IMR-90 (cell line): Measurements from ENCODE around the gene LHPP. TPM values are rescaled to one million over a fixed set of nuclear protein-coding genes. Genes with fewer than 3 reads are reported as not detected.

Source experiments
- ATAC-seq: fragments of 200-7000 bp; cut with Tn5 transposase; 2 replicates; pipeline ENCODE4 v1.9.1; 2020; ENCODE audit warnings: low read depth, mild to moderate bottlenecking, moderate library complexity
- BruUV-seq: library from RNA; stranded (reverse); fragments of 400-500 nt; replicated peaks from 2 replicates; lab custom pipeline; 2021; lab: Mats Ljungman, UMichigan
- CTCF ChIA-PET: fragments of 300-600 bp; formaldehyde crosslinking; extraction: SDS; loops from one replicate; lab custom pipeline; 2021; ENCODE audit warnings: antibody characterized with exemption; lab: Yijun Ruan, JAX
- POLR2A ChIA-PET: fragments of 300-600 bp; sonication (Branson Sonifier 250); formaldehyde crosslinking; loops from one replicate; lab custom pipeline; 2022; ENCODE audit warnings: antibody characterized with exemption; ENCODE audit not compliant: unreplicated experiment; lab: Charles Lee
- DNase-seq: peaks from one replicate; pipeline ENCODE4 v3.0.0; 2013
- H2AFZ ChIP-seq: replicated peaks from 2 replicates; pipeline ENCODE3; 2013; ENCODE audit warnings: low read length, mild to moderate bottlenecking; ENCODE audit not compliant: poor library complexity
- H2AK5ac ChIP-seq: 2 replicates; pipeline ENCODE4 v1.6.1; 2013; ENCODE audit warnings: low read depth, low read length, inconsistent platforms
- H2AK9ac ChIP-seq: replicated peaks from 2 replicates; pipeline ENCODE3; 2013; ENCODE audit warnings: mild to moderate bottlenecking, low read depth, low read length, moderate library complexity; ENCODE audit not compliant: poor library complexity
- H2BK120ac ChIP-seq: 2 replicates; pipeline ENCODE4 v1.6.1; 2013; ENCODE audit warnings: low read depth, low read length, inconsistent platforms
- H2BK15ac ChIP-seq: 3 replicates; pipeline ENCODE4 v1.6.1; 2013; ENCODE audit warnings: low read depth, low read length, inconsistent platforms
- H2BK20ac ChIP-seq: 2 replicates; pipeline ENCODE4 v1.6.1; 2013; ENCODE audit warnings: low read depth, mild to moderate bottlenecking, inconsistent platforms, low read length, moderate library complexity
- H2BK5ac ChIP-seq: 2 replicates; pipeline ENCODE4 v1.6.1; 2013; ENCODE audit warnings: mild to moderate bottlenecking, low read depth, low read length, inconsistent platforms; ENCODE audit not compliant: poor library complexity, severe bottlenecking
- H3K14ac ChIP-seq: replicated peaks from 2 replicates; pipeline ENCODE4 v1.6.1; 2013; ENCODE audit warnings: low read depth, low read length, inconsistent platforms
- H3K18ac ChIP-seq: 2 replicates; pipeline ENCODE4 v1.6.1; 2013; ENCODE audit warnings: low read depth, low read length, control low read depth
- H3K23ac ChIP-seq: 2 replicates; pipeline ENCODE4 v1.6.1; 2013; ENCODE audit warnings: low read depth, low read length, inconsistent platforms
- H3K27ac ChIP-seq: 2 replicates; pipeline ENCODE4 v1.5.1; 2013; ENCODE audit warnings: mild to moderate bottlenecking, control low read depth, low read length; ENCODE audit not compliant: insufficient read depth
- H3K27me3 ChIP-seq: 2 replicates; pipeline ENCODE4 v1.6.1; 2013; ENCODE audit warnings: low read length; ENCODE audit not compliant: control insufficient read depth, insufficient read depth
- H3K36me3 ChIP-seq: 2 replicates; pipeline ENCODE4 v1.6.1; 2013; ENCODE audit warnings: low read length, mixed read lengths; ENCODE audit not compliant: control insufficient read depth, insufficient read depth
- H3K4ac ChIP-seq: 2 replicates; pipeline ENCODE4 v1.6.1; 2013; ENCODE audit warnings: low read depth, low read length, inconsistent platforms
- H3K4me1 ChIP-seq: 2 replicates; pipeline ENCODE4 v1.6.1; 2013; ENCODE audit warnings: low read length, mixed read lengths; ENCODE audit not compliant: control insufficient read depth, insufficient read depth
- H3K4me2 ChIP-seq: 2 replicates; pipeline ENCODE4 v1.6.1; 2013; ENCODE audit warnings: low read depth, mild to moderate bottlenecking, control low read depth, low read length, moderate library complexity
- H3K4me3 ChIP-seq: 2 replicates; pipeline ENCODE4 v1.5.1; 2013; ENCODE audit warnings: low read depth, mild to moderate bottlenecking, control low read depth, low read length, moderate library complexity; ENCODE audit not compliant: insufficient read depth
- H3K56ac ChIP-seq: 2 replicates; pipeline ENCODE4 v1.6.1; 2013; ENCODE audit warnings: low read length, inconsistent platforms; ENCODE audit not compliant: insufficient read depth; ENCODE audit errors: extremely low read depth
- H3K79me1 ChIP-seq, 2 experiments: 2 replicates each; pipeline ENCODE4 v1.6.1; 2013; ENCODE audit warnings: low read length in 2 of 2, inconsistent platforms in 1 of 2, low read depth in 1 of 2
- H3K9ac ChIP-seq: 2 replicates; pipeline ENCODE4 v1.6.1; 2013; ENCODE audit warnings: low read depth, low read length, control low read depth
- H3K9me1 ChIP-seq: 2 replicates; pipeline ENCODE4 v1.6.1; 2013; ENCODE audit warnings: low read length, inconsistent platforms; ENCODE audit not compliant: insufficient read depth
- H3K9me3 ChIP-seq: 2 replicates; pipeline ENCODE4 v1.6.1; 2013; ENCODE audit warnings: low read length; ENCODE audit not compliant: control insufficient read depth, insufficient read depth
- H4K20me1 ChIP-seq: 2 replicates; pipeline ENCODE4 v1.6.1; 2013; ENCODE audit warnings: low read length, inconsistent platforms; ENCODE audit not compliant: insufficient read depth
- H4K5ac ChIP-seq: 2 replicates; pipeline ENCODE4 v1.6.1; 2013; ENCODE audit warnings: mild to moderate bottlenecking, low read depth, low read length, control low read depth
- H4K8ac ChIP-seq, 2 experiments: 2 replicates each; pipeline ENCODE4 v1.6.1; 2013; ENCODE audit warnings: low read depth in 2 of 2, low read length in 2 of 2, control low read depth in 1 of 2, inconsistent platforms in 1 of 2
- H4K91ac ChIP-seq: 2 replicates; pipeline ENCODE4 v1.6.1; 2013; ENCODE audit warnings: low read depth, low read length, inconsistent platforms; ENCODE audit not compliant: insufficient read depth
- BHLHE40 ChIP-seq: fragments of 150-350 bp; IDR thresholded peaks from 2 replicates; pipeline ENCODE4 v1.6.1; 2016; ENCODE audit warnings: mild to moderate bottlenecking, low read depth, low read length
- CEBPB ChIP-seq: IDR thresholded peaks from 2 replicates; pipeline ENCODE4 v1.6.1; 2012; ENCODE audit warnings: low read depth, low read length, improper control_type of control experiment
- CHD1 ChIP-seq: IDR thresholded peaks from 2 replicates; pipeline ENCODE4 v1.6.1; 2012; ENCODE audit warnings: low read depth, low read length, improper control_type of control experiment
- CTCF ChIP-seq: conservative IDR thresholded peaks from 2 replicates; pipeline ENCODE4 v1.5.1; 2012; ENCODE audit warnings: mild to moderate bottlenecking, low read depth, low read length, improper control_type of control experiment
- MAFK ChIP-seq: IDR thresholded peaks from 2 replicates; pipeline ENCODE4 v1.6.1; 2012; ENCODE audit warnings: low read depth, low read length, improper control_type of control experiment
- MAZ ChIP-seq: IDR thresholded peaks from 2 replicates; pipeline ENCODE4 v1.6.1; 2012; ENCODE audit warnings: low read depth, mild to moderate bottlenecking, low read length, improper control_type of control experiment, moderate library complexity, borderline replicate concordance
- MXI1 ChIP-seq: IDR thresholded peaks from 2 replicates; pipeline ENCODE4 v1.6.1; 2012; ENCODE audit warnings: low read depth, mild to moderate bottlenecking, low read length, moderate library complexity, borderline replicate concordance
- NFE2L2 ChIP-seq: fragments of 150-350 bp; IDR thresholded peaks from 2 replicates; pipeline ENCODE4 v1.6.1; 2016; ENCODE audit warnings: low read depth, mild to moderate bottlenecking, low read length
- POLR2A ChIP-seq: IDR thresholded peaks from 2 replicates; pipeline ENCODE4 v1.6.1; 2012; ENCODE audit warnings: mild to moderate bottlenecking, low read depth, low read length
- RAD21 ChIP-seq: IDR thresholded peaks from 2 replicates; pipeline ENCODE4 v1.6.1; 2012; ENCODE audit warnings: low read length, improper control_type of control experiment
- RCOR1 ChIP-seq: IDR thresholded peaks from 2 replicates; pipeline ENCODE4 v1.6.1; 2012; ENCODE audit warnings: mild to moderate bottlenecking, low read length, improper control_type of control experiment; ENCODE audit not compliant: insufficient replicate concordance
- RFX5 ChIP-seq: IDR thresholded peaks from 2 replicates; pipeline ENCODE4 v1.8.0; 2012; ENCODE audit warnings: low read depth, mild to moderate bottlenecking, low read length, moderate library complexity
- USF2 ChIP-seq: fragments of 150-350 bp; IDR thresholded peaks from 2 replicates; pipeline ENCODE4 v1.6.1; 2017; ENCODE audit warnings: mild to moderate bottlenecking, antibody characterized with exemption, low read length, low read depth
- WGBS, 2 experiments: methylation state at CpG; one replicate each; pipeline versions ENCODE4 v1.1.5 to v1.1.7; 2013; ENCODE audit warnings: missing lambda C conversion rate in 2 of 2; ENCODE audit not compliant: insufficient read length in 1 of 2; ENCODE audit errors: extremely low coverage in 2 of 2; 5-methylcytosine and 5-hydroxymethylcytosine counted together
- dilution Hi-C: fragments of 300-500 bp; cut with HindIII; formaldehyde crosslinking; loops from one replicate; pipeline ENCODE4 v1.14.3; 2018; ENCODE audit warnings: low sequenced_read_pairs; ENCODE audit not compliant: unreplicated experiment
- in situ Hi-C: fragments of 300-500 bp; cut with MboI; formaldehyde crosslinking; loops from 3 replicates; pipeline ENCODE4 v1.14.3; 2019; ENCODE audit warnings: low sequenced_read_pairs, inconsistent platforms, mixed read lengths
- intact Hi-C: fragments of 100-400 bp; cut with micrococcal nuclease; formaldehyde crosslinking; loops from 2 replicates; pipeline ENCODE4 v1.10.0; 2022
- polyA plus RNA-seq, 3 experiments: library from polyadenylated mRNA; depleted of rRNA; stranded (reverse); fragments of >200 nt; gene quantifications; 2 replicates each; pipeline ENCODE4 v1.2.3, GENCODE V29; 2012; ENCODE audit warnings: low replicate concordance in 1 of 3
- total RNA-seq: library from RNA; depleted of rRNA; stranded (reverse); fragments of >200 nt; gene quantifications from 2 replicates; pipeline ENCODE4 v1.2.3, GENCODE V29; 2012

Gene LHPP
- total and polyA plus RNA-seq, 2 of the 4 experiments (the other 2 are of a cell fraction): 2.7 to 8.3 TPM

- no peak for TF ChIP-seq BHLHE40
Observed at GRCh38 chr10:124569623-124570470, 108.2 kb downstream of the LHPP start (continued).

GRCh38 chr10:124570646-124571045, 109.0 kb downstream of the LHPP start:
- no peaks in the 10 kb centered on the region for H3K9me3 ChIP-seq
- no peak overlapping the region for H2BK15ac ChIP-seq
- in situ Hi-C loops (no loop called here), intact Hi-C loops (no loop called here), dilution Hi-C loops (no loop called here)
- CTCF ChIA-PET: no interaction called here
- no peak overlapping the region for H4K91ac ChIP-seq
- 69% methylated on average over 2 of the region's 9 CpGs; no CpG with 5 or more reads in 1 of the 2 experiments for WGBS, 2 experiments
- no peak overlapping the region for H2AFZ ChIP-seq
- no peak overlapping the region for H2AK5ac ChIP-seq
- no peak overlapping the region for H3K27ac ChIP-seq
- H4K20me1 ChIP-seq: 0 out of 2 replicates have a peak, but pooled peaks cover 3% of the 10 kb centered on the region
- H3K4ac ChIP-seq: no peak overlapping the region
- H2BK5ac ChIP-seq: no peak overlapping the region
- H4K5ac ChIP-seq: no peak overlapping the region
- no peak overlapping the region for H3K9ac ChIP-seq
- H2BK20ac ChIP-seq: no peak overlapping the region
- DNase-seq: no peak
- no peak overlapping the region for H3K18ac ChIP-seq
- H2BK120ac ChIP-seq: no peak overlapping the region
- ATAC-seq: no peak
- H3K4me3 ChIP-seq: no peak overlapping the region
- no peak overlapping the region for H2AK9ac ChIP-seq
- no TSS peak for BruUV-seq
- H3K79me1 ChIP-seq: no peaks in the 10 kb centered on the region
- no peak overlapping the region for H3K23ac ChIP-seq
- H3K14ac ChIP-seq: no peak overlapping the region
- H3K36me3 ChIP-seq: no peaks in the 10 kb centered on the region
- POLR2A ChIA-PET: no interaction called here
- H3K9me1 ChIP-seq: no peaks in the 10 kb centered on the region
- no peaks in the 10 kb centered on the region for H3K4me1 ChIP-seq
- H3K56ac ChIP-seq: no peak overlapping the region
- no peak overlapping the region for H4K8ac ChIP-seq
- no peak overlapping the region for H3K4me2 ChIP-seq
- peaks cover 21% of the 10 kb centered on the region for H3K27me3 ChIP-seq
- TF ChIP-seq NFE2L2: no peak
- no peak for TF ChIP-seq MAZ
- TF ChIP-seq CHD1: no peak
- no peak for TF ChIP-seq CTCF
- TF ChIP-seq BHLHE40: no peak
- TF ChIP-seq RFX5: no peak
- TF ChIP-seq CEBPB: no peak
- no peak for TF ChIP-seq POLR2A
- TF ChIP-seq USF2: no peak
- no peak for TF ChIP-seq RAD21
- TF ChIP-seq MXI1: no peak
- TF ChIP-seq RCOR1: no peak
- no peak for TF ChIP-seq MAFK
